GM18858 (cell line): Measurements from ENCODE around the gene PDF.

Experiments used
- ATAC-seq: cut with Tn5 transposase; IDR thresholded peaks from one replicate; pipeline ENCODE4 v1.9.1; 2021; ENCODE audit not compliant: unreplicated experiment

The PDF gene

GRCh38 chr16:69285240-69285639, 45.1 kb downstream of the PDF start:
- no peak for ATAC-seq

- no peak for ATAC-seq
Observed at GRCh38 chr16:69283851-69284250, 46.5 kb downstream of the PDF start.

- no peak for ATAC-seq
Observed at GRCh38 chr16:69277413-69277812, 53.0 kb downstream of the PDF start.
